ENCODE measurements around the gene PAPSS1. TPM values are rescaled to one million over a fixed set of nuclear protein-coding genes. Genes with fewer than 3 reads are reported as not detected.
"Not testable (repeated sequence)": the region's sequence is repeated elsewhere in the genome, so short reads cannot be mapped to it uniquely, and the experiment has no call there.

PAPSS1 gene
- total and polyA plus RNA-seq, 5 donors: 11.5 to 15.3 (median 13.2) TPM

GRCh38 chr4:107709916-107710315, 10.1 kb downstream of the PAPSS1 start:
- H3K9me3 ChIP-seq (ENCODE audit: control insufficient read depth, low read length): peaks cover 1% of the 10 kb centered on the region
- ATAC-seq: peak in 1 of 2 donors; percentile 36
- intact Hi-C loops (cut with DNase I): no loop called here
- no peaks in the 10 kb centered on the region for H3K4me1 ChIP-seq (ENCODE audit: control insufficient read depth, insufficient read depth, low read length)
- H3K27ac ChIP-seq (ENCODE audit: low read length): no peak overlapping the region
- H3K4me3 ChIP-seq (ENCODE audit: low read length): no peak overlapping the region
- H3K27me3 ChIP-seq (ENCODE audit: control insufficient read depth, insufficient read depth): no peaks in the 10 kb centered on the region
- DNase-seq: no peak
- WGBS: 75% methylated on average over 1 of the region's 1 CpG

- no peak for DNase-seq
- H3K27ac ChIP-seq (ENCODE audit: low read length): no peak overlapping the region
- no peak for ATAC-seq
- no peaks in the 10 kb centered on the region for H3K27me3 ChIP-seq (ENCODE audit: control insufficient read depth, insufficient read depth)
- H3K4me1 ChIP-seq (ENCODE audit: control insufficient read depth, insufficient read depth, low read length): no peaks in the 10 kb centered on the region
- H3K4me3 ChIP-seq (ENCODE audit: low read length): no peak overlapping the region
- peaks cover 1% of the 10 kb centered on the region for H3K9me3 ChIP-seq (ENCODE audit: control insufficient read depth, low read length)
- intact Hi-C loops (cut with DNase I): no loop called here
Measured at GRCh38 chr4:107708225-107708624, 11.8 kb downstream of the PAPSS1 start.

GRCh38 chr4:107705742-107706556, 14.1 kb downstream of the PAPSS1 start:
- Histone ChIP-seq H3K9me3 (ENCODE audit: control insufficient read depth, low read length) (peaks cover 1% of the 10 kb centered on the region), H3K4me1 (ENCODE audit: control insufficient read depth, insufficient read depth, low read length) (no peaks in the 10 kb centered on the region), H3K4me3 (ENCODE audit: low read length) (no peak overlapping the region), H3K27ac (ENCODE audit: low read length) (no peak overlapping the region), H3K27me3 (ENCODE audit: control insufficient read depth, insufficient read depth) (no peaks in the 10 kb centered on the region)
- DNase-seq: no peak
- intact Hi-C loops (cut with DNase I): no loop called here
- ATAC-seq: no peak
- 95% methylated on average over 1 of the region's 1 CpG for WGBS

GRCh38 chr4:107701565-107701964, 18.5 kb downstream of the PAPSS1 start:
- Histone ChIP-seq H3K4me3 (ENCODE audit: low read length) (no peak overlapping the region), H3K27ac (ENCODE audit: low read length) (no peak overlapping the region), H3K9me3 (ENCODE audit: control insufficient read depth, low read length) (peaks cover under 1% of the 10 kb centered on the region), H3K27me3 (ENCODE audit: control insufficient read depth, insufficient read depth) (no peaks in the 10 kb centered on the region), H3K4me1 (ENCODE audit: control insufficient read depth, insufficient read depth, low read length) (no peaks in the 10 kb centered on the region)
- WGBS: 45% methylated on average over 1 of the region's 1 CpG
- intact Hi-C loops (cut with DNase I): no loop called here
- ATAC-seq: no peak
- DNase-seq: no peak

- no peaks in the 10 kb centered on the region for H3K9me3 ChIP-seq (ENCODE audit: control insufficient read depth, low read length)
- no peaks in the 10 kb centered on the region for H3K4me1 ChIP-seq (ENCODE audit: control insufficient read depth, insufficient read depth, low read length)
- no peak overlapping the region for H3K4me3 ChIP-seq (ENCODE audit: low read length)
- DNase-seq (no peak), ATAC-seq (no peak)
- H3K27ac ChIP-seq (ENCODE audit: low read length): no peak overlapping the region
- intact Hi-C loops (cut with DNase I): no loop called here
- H3K27me3 ChIP-seq (ENCODE audit: control insufficient read depth, insufficient read depth): no peaks in the 10 kb centered on the region
- WGBS: 45% methylated on average over 2 of the region's 2 CpGs
Measured at GRCh38 chr4:107699466-107700206, 20.4 kb downstream of the PAPSS1 start.

GRCh38 chr4:107696187-107696586, 23.8 kb downstream of the PAPSS1 start:
- 98% methylated on average over 6 of the region's 6 CpGs for WGBS

GRCh38 chr4:107693132-107693531, 26.9 kb downstream of the PAPSS1 start:
- Histone ChIP-seq H3K9me3 (ENCODE audit: control insufficient read depth, low read length) (no peaks in the 10 kb centered on the region), H3K27ac (ENCODE audit: low read length) (no peak overlapping the region), H3K4me3 (ENCODE audit: low read length) (no peak overlapping the region), H3K4me1 (ENCODE audit: control insufficient read depth, insufficient read depth, low read length) (no peaks in the 10 kb centered on the region), H3K27me3 (ENCODE audit: control insufficient read depth, insufficient read depth) (no peaks in the 10 kb centered on the region)
- intact Hi-C loops (cut with DNase I): no loop called here
- 55% methylated on average over 2 of the region's 2 CpGs for WGBS
- DNase-seq (no peak), ATAC-seq (peak in 1 of 2 donors; percentile 67)

More at GRCh38 chr4:107696187-107696586, 23.8 kb downstream of the PAPSS1 start:
- ATAC-seq; H3K4me3 ChIP-seq (ENCODE audit: low read length); H3K27ac ChIP-seq (ENCODE audit: low read length); intact Hi-C loops (cut with DNase I); DNase-seq; H3K27me3 ChIP-seq (ENCODE audit: control insufficient read depth, insufficient read depth); H3K9me3 ChIP-seq (ENCODE audit: control insufficient read depth, low read length); H3K4me1 ChIP-seq (ENCODE audit: control insufficient read depth, insufficient read depth, low read length): not testable (repeated sequence)

GRCh38 chr4:107692202-107692601, 27.8 kb downstream of the PAPSS1 start:
- Histone ChIP-seq H3K27me3 (ENCODE audit: control insufficient read depth, insufficient read depth) (no peaks in the 10 kb centered on the region), H3K4me1 (ENCODE audit: control insufficient read depth, insufficient read depth, low read length) (no peaks in the 10 kb centered on the region), H3K27ac (ENCODE audit: low read length) (no peak overlapping the region), H3K9me3 (ENCODE audit: control insufficient read depth, low read length) (no peaks in the 10 kb centered on the region), H3K4me3 (ENCODE audit: low read length) (no peak overlapping the region)
- intact Hi-C loops (cut with DNase I): no loop called here
- no peak for DNase-seq
- 67% methylated on average over 3 of the region's 3 CpGs for WGBS
- ATAC-seq: no peak

- DNase-seq (no peak), ATAC-seq (peak in 1 of 2 donors; percentile 22)
- H3K4me1 ChIP-seq (ENCODE audit: control insufficient read depth, insufficient read depth, low read length): no peaks in the 10 kb centered on the region
- H3K27ac ChIP-seq (ENCODE audit: low read length): no peak overlapping the region
- H3K4me3 ChIP-seq (ENCODE audit: low read length): no peak overlapping the region
- no peaks in the 10 kb centered on the region for H3K27me3 ChIP-seq (ENCODE audit: control insufficient read depth, insufficient read depth)
- WGBS: 74% methylated on average over 4 of the region's 4 CpGs
- intact Hi-C loops (cut with DNase I): no loop called here
- no peaks in the 10 kb centered on the region for H3K9me3 ChIP-seq (ENCODE audit: control insufficient read depth, low read length)
Measured at GRCh38 chr4:107691378-107691777, 28.7 kb downstream of the PAPSS1 start.

GRCh38 chr4:107689912-107690587, 30.0 kb downstream of the PAPSS1 start:
- no peak for DNase-seq
- WGBS: 96% methylated on average over 2 of the region's 2 CpGs
- ATAC-seq: no peak

GRCh38 chr4:107688421-107688820, 31.6 kb downstream of the PAPSS1 start:
- no peak overlapping the region for H3K4me3 ChIP-seq (ENCODE audit: low read length)
- no peaks in the 10 kb centered on the region for H3K27me3 ChIP-seq (ENCODE audit: control insufficient read depth, insufficient read depth)
- DNase-seq: no peak
- no peaks in the 10 kb centered on the region for H3K9me3 ChIP-seq (ENCODE audit: control insufficient read depth, low read length)
- H3K27ac ChIP-seq (ENCODE audit: low read length): no peak overlapping the region
- intact Hi-C loops (cut with DNase I): no loop called here
- WGBS: 74% methylated on average over 1 of the region's 1 CpG
- ATAC-seq: no peak
- H3K4me1 ChIP-seq (ENCODE audit: control insufficient read depth, insufficient read depth, low read length): no peaks in the 10 kb centered on the region

More at GRCh38 chr4:107689912-107690587, 30.0 kb downstream of the PAPSS1 start:
- no peaks in the 10 kb centered on the region for H3K4me1 ChIP-seq (ENCODE audit: control insufficient read depth, insufficient read depth, low read length)
- no peaks in the 10 kb centered on the region for H3K9me3 ChIP-seq (ENCODE audit: control insufficient read depth, low read length)
- H3K27me3 ChIP-seq (ENCODE audit: control insufficient read depth, insufficient read depth): no peaks in the 10 kb centered on the region
- H3K27ac ChIP-seq (ENCODE audit: low read length): no peak overlapping the region
- intact Hi-C loops (cut with DNase I): no loop called here
- no peak overlapping the region for H3K4me3 ChIP-seq (ENCODE audit: low read length)
